K562 (cell line): ENCODE results near the gene RASSF1. TPM values are rescaled to one million over a fixed set of nuclear protein-coding genes. Genes with fewer than 3 reads are reported as not detected.

Experiments
- ATF1 ChIP-seq, 2 experiments: fragments of 450-650 bp in 1 of 2; IDR thresholded peaks; 2 replicates each; pipeline ENCODE4 v1.6.1; 2016; ENCODE audit warnings: missing compliant biosample characterization in 1 of 2, missing genetic modification characterization in 1 of 2
- BRD4 ChIP-seq: fragments of 200-600 bp; sonication (generic); IDR thresholded peaks from 2 replicates; pipeline ENCODE4 v1.6.1; 2017; ENCODE audit warnings: inconsistent platforms
- EP400 ChIP-seq: fragments of 450-650 bp; IDR thresholded peaks from 2 replicates; pipeline ENCODE4 v1.6.1; 2017; ENCODE audit warnings: antibody characterized with exemption, mild to moderate bottlenecking, moderate library complexity
- ESRRA ChIP-seq: fragments of 450-650 bp; IDR thresholded peaks from 2 replicates; pipeline ENCODE4 v1.6.1; 2014; ENCODE audit warnings: low read depth, mild to moderate bottlenecking, moderate library complexity, borderline replicate concordance
- HMG20B ChIP-seq: fragments of 250-450 bp; sonication (Bioruptor Pico); IDR thresholded peaks from 2 replicates; pipeline ENCODE4 v1.5.0; 2021; ENCODE audit warnings: mild to moderate bottlenecking
- MAZ ChIP-seq, 2 experiments: fragments of 450-650 bp in 1 of 2; sonication (generic) in 1 of 2; formaldehyde crosslinking; IDR thresholded peaks in 1 of 2; conservative IDR thresholded peaks in 1 of 2; 2 replicates each; pipeline versions ENCODE4 v1.4.0 to v1.5.0; 2020; ENCODE audit warnings: mild to moderate bottlenecking in 1 of 2, missing genetic modification reagents in 1 of 2
- NCOR1 ChIP-seq: fragments of 450-650 bp; IDR thresholded peaks from 2 replicates; pipeline ENCODE4 v1.6.1; 2016; ENCODE audit warnings: mild to moderate bottlenecking, moderate library complexity
- NFIC ChIP-seq: fragments of 450-650 bp; IDR thresholded peaks from 2 replicates; pipeline ENCODE4 v1.6.1; 2017; ENCODE audit warnings: mild to moderate bottlenecking, inconsistent platforms
- NR2C2 ChIP-seq, 2 experiments: fragments of 200-800 bp in 1 of 2; sonication (Bioruptor generic) in 1 of 2; sonication (generic) in 1 of 2; formaldehyde crosslinking in 1 of 2; IDR thresholded peaks; 2 replicates each; pipeline versions ENCODE4 v1.6.1 to v1.8.0; 2016 to 2022; ENCODE audit warnings: mild to moderate bottlenecking in 1 of 2, missing compliant biosample characterization in 1 of 2, missing genetic modification characterization in 1 of 2, missing genetic modification reagents in 1 of 2
- RB1 ChIP-seq: fragments of 450-650 bp; IDR thresholded peaks from 2 replicates; pipeline ENCODE4 v1.6.1; 2017; ENCODE audit warnings: low read depth, mild to moderate bottlenecking
- SMC3 ChIP-seq: conservative IDR thresholded peaks from 2 replicates; pipeline ENCODE4 v1.6.1; 2011; ENCODE audit warnings: low read depth, low read length, improper control_type of control experiment; ENCODE audit not compliant: insufficient read depth
- TCF3 ChIP-seq: sonication (generic); formaldehyde crosslinking; IDR thresholded peaks from 2 replicates; pipeline ENCODE4 v1.4.0; 2020; ENCODE audit warnings: mild to moderate bottlenecking, missing genetic modification reagents
- ZBTB17 ChIP-seq: fragments of 450-650 bp; formaldehyde crosslinking; IDR thresholded peaks from 2 replicates; pipeline ENCODE4 v1.4.0; 2020; ENCODE audit warnings: mild to moderate bottlenecking
- ZBTB7A ChIP-seq: IDR thresholded peaks from 2 replicates; pipeline ENCODE4 v1.6.1; 2011; ENCODE audit warnings: low read depth, mild to moderate bottlenecking, low read length, moderate library complexity, borderline replicate concordance; ENCODE audit not compliant: control insufficient read depth
- polyA plus RNA-seq, 8 experiments: library from polyadenylated mRNA; depleted of rRNA in 4 of 8; stranded (reverse) in 5 of 8; unstranded in 3 of 8; fragments of >200 nt; fragmentation: Nextera tagmentation in 2 of 8; fragmentation: Illumina TruSeq in 1 of 8; extraction: Ambion mirVana in 2 of 8; extraction: Trizol in 1 of 8; gene quantifications; 2 replicates each; pipeline versions ENCODE4 v1.2.1 to v1.2.3, GENCODE V29; 2011 to 2014; ENCODE audit warnings: inconsistent platforms in 1 of 8, missing spikeins in 1 of 8
- total RNA-seq, 7 experiments: library from RNA; depleted of rRNA in 6 of 7; stranded (reverse); fragments of >200 nt in 6 of 7; fragmentation: Illumina TruSeq in 2 of 7; extraction: Trizol in 2 of 7; gene quantifications; 2 replicates each; pipeline versions ENCODE4 v1.2.1 to v1.2.3, GENCODE V29; 2011 to 2021; ENCODE audit warnings: low replicate concordance in 1 of 7
- TF ChIP-seq, protein P1 (sequence below), 2 experiments: fragments of 250-450 bp in 1 of 2; fragments of 450-650 bp in 1 of 2; sonication (Bioruptor Pico) in 1 of 2; IDR thresholded peaks; 2 replicates each; pipeline versions ENCODE4 v1.6.1 to v1.8.0; 2016 to 2021; ENCODE audit warnings: mild to moderate bottlenecking in 2 of 2, moderate library complexity in 2 of 2, missing compliant biosample characterization in 1 of 2, missing genetic modification characterization in 1 of 2
- TF ChIP-seq, protein P2 (sequence below): sonication (generic); formaldehyde crosslinking; IDR thresholded peaks from 2 replicates; pipeline ENCODE4 v1.8.0; 2023; ENCODE audit warnings: missing genetic modification reagents, mild to moderate bottlenecking, borderline replicate concordance

Gene RASSF1
- total and polyA plus RNA-seq, 9 of the 15 experiments (the other 6 are each of a cell fraction or from before 2014, with no cell fraction given): 3.6 to 57.1 (median 24.6) TPM

DNA sequence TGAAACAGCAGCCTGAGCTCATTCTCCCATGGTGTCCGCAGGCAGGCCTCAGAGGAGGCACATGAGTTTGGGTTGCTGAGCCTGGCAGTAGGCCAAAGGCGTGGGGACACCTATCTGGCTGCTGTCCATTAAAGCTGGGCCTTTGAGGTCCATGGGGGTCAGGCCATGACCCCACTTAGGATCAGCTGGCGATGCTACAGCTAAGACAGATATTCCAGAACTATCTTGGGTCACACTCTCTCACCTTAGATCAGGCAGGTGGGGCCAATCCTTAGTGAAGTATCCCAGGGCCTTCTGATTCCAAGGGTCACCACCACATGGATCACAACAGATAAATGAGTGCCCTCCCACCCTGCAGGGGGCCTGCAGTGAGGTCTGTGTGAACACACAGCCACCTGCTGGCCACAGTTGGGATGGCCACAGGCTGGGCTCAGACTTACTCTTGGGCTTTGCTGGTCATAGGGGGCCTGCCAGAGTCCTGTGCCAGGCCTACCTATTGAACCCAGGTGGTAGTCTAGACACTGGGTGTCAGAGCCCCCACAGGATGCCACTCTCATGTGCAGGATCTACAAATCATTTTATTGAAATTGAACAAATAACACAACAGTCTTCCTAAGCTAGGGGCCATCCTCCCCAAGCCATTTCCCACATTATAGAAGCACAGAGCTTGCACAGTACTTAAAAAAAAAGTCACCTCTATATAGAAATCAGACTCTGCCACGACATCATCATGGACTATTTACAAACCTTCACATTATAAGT lies 16.1 kb downstream of the RASSF1 start (continued):
- peak; percentile 32 to 73; a peak in 3 of 4 replicates for TF ChIP-seq MAZ (CRISPR knock-in tag; conservative IDR thresholded peaks at IDR 0.05 in 1 of 2, IDR thresholded peaks at IDR 0.05 in 1 of 2)
- no peak for TF ChIP-seq BRD4
- peak; percentile 55 for TF ChIP-seq SMC3
- TF ChIP-seq EP400: peak; percentile 38; the same call in 1 of the 2 replicates
- TF ChIP-seq, protein P1, sequence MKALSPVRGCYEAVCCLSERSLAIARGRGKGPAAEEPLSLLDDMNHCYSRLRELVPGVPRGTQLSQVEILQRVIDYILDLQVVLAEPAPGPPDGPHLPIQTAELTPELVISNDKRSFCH (CRISPR knock-in tag; IDR thresholded peaks at IDR 0.05): no peak
- TF ChIP-seq, protein P1 (tag; IDR thresholded peaks at IDR 0.05): peak; percentile 70; the same call in 1 of the 2 replicates
- no peak for TF ChIP-seq HMG20B (CRISPR knock-in tag)
- peak; percentile 24; the same call in 1 of the 2 replicates for TF ChIP-seq ESRRA
- TF ChIP-seq RB1: peak; percentile 52; the same call in 1 of the 2 replicates
- peak; percentile 96 for TF ChIP-seq NFIC
- TF ChIP-seq NCOR1: peak; percentile 44; the same call in 1 of the 2 replicates
- TF ChIP-seq, protein P2, sequence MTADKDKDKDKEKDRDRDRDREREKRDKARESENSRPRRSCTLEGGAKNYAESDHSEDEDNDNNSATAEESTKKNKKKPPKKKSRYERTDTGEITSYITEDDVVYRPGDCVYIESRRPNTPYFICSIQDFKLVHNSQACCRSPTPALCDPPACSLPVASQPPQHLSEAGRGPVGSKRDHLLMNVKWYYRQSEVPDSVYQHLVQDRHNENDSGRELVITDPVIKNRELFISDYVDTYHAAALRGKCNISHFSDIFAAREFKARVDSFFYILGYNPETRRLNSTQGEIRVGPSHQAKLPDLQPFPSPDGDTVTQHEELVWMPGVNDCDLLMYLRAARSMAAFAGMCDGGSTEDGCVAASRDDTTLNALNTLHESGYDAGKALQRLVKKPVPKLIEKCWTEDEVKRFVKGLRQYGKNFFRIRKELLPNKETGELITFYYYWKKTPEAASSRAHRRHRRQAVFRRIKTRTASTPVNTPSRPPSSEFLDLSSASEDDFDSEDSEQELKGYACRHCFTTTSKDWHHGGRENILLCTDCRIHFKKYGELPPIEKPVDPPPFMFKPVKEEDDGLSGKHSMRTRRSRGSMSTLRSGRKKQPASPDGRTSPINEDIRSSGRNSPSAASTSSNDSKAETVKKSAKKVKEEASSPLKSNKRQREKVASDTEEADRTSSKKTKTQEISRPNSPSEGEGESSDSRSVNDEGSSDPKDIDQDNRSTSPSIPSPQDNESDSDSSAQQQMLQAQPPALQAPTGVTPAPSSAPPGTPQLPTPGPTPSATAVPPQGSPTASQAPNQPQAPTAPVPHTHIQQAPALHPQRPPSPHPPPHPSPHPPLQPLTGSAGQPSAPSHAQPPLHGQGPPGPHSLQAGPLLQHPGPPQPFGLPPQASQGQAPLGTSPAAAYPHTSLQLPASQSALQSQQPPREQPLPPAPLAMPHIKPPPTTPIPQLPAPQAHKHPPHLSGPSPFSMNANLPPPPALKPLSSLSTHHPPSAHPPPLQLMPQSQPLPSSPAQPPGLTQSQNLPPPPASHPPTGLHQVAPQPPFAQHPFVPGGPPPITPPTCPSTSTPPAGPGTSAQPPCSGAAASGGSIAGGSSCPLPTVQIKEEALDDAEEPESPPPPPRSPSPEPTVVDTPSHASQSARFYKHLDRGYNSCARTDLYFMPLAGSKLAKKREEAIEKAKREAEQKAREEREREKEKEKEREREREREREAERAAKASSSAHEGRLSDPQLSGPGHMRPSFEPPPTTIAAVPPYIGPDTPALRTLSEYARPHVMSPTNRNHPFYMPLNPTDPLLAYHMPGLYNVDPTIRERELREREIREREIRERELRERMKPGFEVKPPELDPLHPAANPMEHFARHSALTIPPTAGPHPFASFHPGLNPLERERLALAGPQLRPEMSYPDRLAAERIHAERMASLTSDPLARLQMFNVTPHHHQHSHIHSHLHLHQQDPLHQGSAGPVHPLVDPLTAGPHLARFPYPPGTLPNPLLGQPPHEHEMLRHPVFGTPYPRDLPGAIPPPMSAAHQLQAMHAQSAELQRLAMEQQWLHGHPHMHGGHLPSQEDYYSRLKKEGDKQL: no peak
- no peak for TF ChIP-seq ZBTB17 (CRISPR knock-in tag)
- peak; percentile 22; the same call in 1 of the 2 replicates for TF ChIP-seq TCF3 (CRISPR knock-in tag)
- TF ChIP-seq ATF1 (CRISPR knock-in tag; IDR thresholded peaks at IDR 0.05): no peak
- TF ChIP-seq ATF1 (tag; IDR thresholded peaks at IDR 0.05): peak; percentile 36; the same call in 1 of the 2 replicates
- TF ChIP-seq ZBTB7A: peak; percentile 77
- TF ChIP-seq NR2C2 (CRISPR knock-in tag; IDR thresholded peaks at IDR 0.05): no peak
- peak; percentile 64; the same call in 1 of the 2 replicates for TF ChIP-seq NR2C2 (tag; IDR thresholded peaks at IDR 0.05)
